ENCODE data around the gene MMP14. TPM values are rescaled to one million over a fixed set of nuclear protein-coding genes. Genes with fewer than 3 reads are reported as not detected.
A peak's percentile ranks its signal among the peaks of the same experiment; 100 is the strongest.
"Not testable (repeated sequence)": the region's sequence is repeated elsewhere in the genome, so short reads cannot be mapped to it uniquely, and the experiment has no call there.

MMP14 gene
- total RNA-seq: 22.5 TPM
- long read RNA-seq, partial matches to known transcripts: 1 of 2 reads
- long read RNA-seq, other reads (novel, unspliced or antisense): 1 of 2 reads

DNA sequence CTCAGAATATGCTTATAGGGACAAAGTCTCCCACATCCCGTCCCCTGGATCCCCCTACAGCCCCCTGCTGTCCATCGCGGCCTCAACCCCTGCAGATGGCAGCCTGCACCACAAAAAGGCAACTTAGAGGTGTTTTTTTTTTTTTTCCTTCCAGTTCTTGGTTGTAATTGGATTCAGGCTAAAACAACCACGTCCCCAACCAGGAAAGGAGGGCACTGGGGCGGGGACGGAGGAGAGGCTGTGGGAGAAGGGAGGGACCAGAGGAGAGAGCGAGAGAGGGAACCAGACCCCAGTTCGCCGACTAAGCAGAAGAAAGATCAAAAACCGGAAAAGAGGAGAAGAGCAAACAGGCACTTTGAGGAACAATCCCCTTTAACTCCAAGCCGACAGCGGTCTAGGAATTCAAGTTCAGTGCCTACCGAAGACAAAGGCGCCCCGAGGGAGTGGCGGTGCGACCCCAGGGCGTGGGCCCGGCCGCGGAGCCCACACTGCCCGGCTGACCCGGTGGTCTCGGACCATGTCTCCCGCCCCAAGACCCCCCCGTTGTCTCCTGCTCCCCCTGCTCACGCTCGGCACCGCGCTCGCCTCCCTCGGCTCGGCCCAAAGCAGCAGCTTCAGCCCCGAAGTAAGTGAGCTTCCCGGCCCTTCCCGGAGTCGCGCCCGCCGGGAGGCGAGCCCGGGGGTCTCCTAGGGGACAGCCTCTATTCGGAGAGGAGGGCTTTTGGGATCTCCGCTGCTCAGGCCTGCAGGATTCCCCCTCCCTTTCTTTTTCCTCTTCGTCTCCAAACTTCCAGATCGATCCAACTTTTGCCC, at the start of gene MMP14:
Gene MMP14 (plus strand): TSS at position 285 of the 813 bp plus-strand sequence. CDS start 233 bp downstream, at position 518.
- DNase-seq (peak; percentile 80), ATAC-seq (ENCODE audit: poor library complexity) (peak; percentile 77)
- intact Hi-C loops (cut with DNase I): no loop called here

DNA sequence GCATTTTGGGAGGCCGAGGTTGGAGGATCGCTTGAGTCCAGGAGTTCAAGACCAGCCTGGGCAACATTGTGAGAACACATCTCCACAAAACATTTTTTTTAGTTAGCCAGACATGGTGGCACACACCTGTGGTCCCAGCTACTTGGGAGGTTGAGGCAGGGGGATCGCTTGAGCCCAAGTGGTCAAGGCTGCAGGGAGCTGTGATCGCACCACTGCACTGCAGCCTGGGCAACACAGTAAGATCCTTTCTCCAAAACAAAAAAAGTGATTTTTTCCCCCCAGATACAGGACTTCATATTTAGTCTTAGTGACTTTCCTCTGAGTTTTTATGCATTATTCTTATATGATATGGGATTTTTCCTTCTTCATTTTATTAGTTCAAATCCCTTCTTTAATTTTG, 49.7 kb upstream of the MMP14 start:
- ATAC-seq (ENCODE audit: poor library complexity): no peak
- DNase-seq: no peak
- intact Hi-C loops (cut with DNase I): no loop called here

- no peak for ATAC-seq (ENCODE audit: poor library complexity)
- no peak for DNase-seq
- intact Hi-C loops (cut with DNase I): no loop called here
These were observed 45.1 kb upstream of the MMP14 start for GRCh38 chr14:22791301-22791700.

DNA sequence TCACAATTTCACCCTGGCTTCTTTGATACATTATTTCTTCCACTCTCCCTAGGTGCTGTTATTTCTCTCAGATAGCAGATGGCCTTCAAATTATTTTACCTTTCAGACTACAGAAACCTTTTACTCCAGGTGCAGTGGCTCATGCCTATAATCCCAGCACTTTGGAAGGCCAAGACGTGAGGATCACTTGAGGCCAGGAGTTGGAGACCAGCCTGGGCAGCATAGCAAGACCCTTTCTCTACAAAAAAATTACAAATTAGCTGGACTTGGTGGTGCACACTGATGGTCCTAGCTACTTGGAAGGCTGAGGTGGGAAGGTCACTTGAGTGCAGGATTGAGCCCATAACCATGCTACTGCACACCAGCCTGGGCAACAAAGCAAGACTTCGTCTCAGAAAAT, 44.2 kb upstream of the MMP14 start:
- intact Hi-C loops (cut with DNase I): no loop called here

DNA sequence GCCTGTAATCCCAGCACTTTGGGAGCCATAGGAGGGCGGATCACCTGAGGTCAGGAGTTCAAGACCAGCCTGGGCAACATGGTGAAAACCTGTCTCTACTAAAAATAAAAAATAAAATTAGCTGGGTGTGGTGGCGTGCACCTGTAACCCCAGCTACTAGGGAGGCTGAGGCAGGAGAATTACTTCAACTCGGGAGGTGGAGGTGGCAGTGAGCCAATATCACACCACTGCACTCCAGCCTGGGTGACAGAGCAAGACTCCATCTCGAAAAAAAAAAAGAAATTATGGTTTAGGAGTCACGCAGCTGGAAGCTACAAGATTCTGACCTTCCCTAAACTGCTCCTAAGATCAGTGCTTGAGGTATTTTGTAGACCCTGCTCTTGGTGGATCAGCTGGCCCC, 42.8 kb upstream of the MMP14 start:
- DNase-seq; intact Hi-C loops (cut with DNase I); ATAC-seq (ENCODE audit: poor library complexity): not testable (repeated sequence)

More for the DNA sequence above, 44.2 kb upstream of the MMP14 start:
- ATAC-seq (ENCODE audit: poor library complexity): no peak
- DNase-seq: no peak

GRCh38 chr14:22793976-22794375, 42.4 kb upstream of the MMP14 start:
- ATAC-seq (ENCODE audit: poor library complexity) (no peak), DNase-seq (no peak)
- intact Hi-C loops (cut with DNase I): no loop called here

DNA sequence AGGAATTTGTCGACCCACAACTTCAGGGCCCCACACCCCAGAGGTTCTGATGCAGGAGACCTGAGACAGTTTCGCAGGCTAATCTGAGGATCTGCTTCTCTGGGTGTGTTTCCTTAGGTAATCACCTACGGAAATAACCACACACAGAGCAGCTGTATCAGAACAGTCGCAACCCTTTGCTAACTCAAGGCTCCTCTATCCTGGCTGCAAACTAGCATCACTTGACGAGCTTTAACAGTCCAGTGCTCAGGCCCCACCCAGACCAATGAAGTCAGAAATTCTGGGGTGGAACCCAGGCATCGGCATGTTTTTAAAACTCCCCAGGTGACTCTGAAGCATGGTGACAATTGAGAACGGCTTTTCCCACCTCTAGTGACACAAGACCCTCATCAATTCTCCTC, 41.8 kb upstream of the MMP14 start:
- DNase-seq: no peak
- ATAC-seq (ENCODE audit: poor library complexity): no peak
- intact Hi-C loops (cut with DNase I): no loop called here

GRCh38 chr14:22796087-22796707, 40.2 kb upstream of the MMP14 start:
- ATAC-seq (ENCODE audit: poor library complexity) (no peak), DNase-seq (no peak)
- intact Hi-C loops (cut with DNase I): no loop called here

GRCh38 chr14:22797017-22797917, 39.1 kb upstream of the MMP14 start:
- DNase-seq (no peak), ATAC-seq (ENCODE audit: poor library complexity) (no peak)
- intact Hi-C loops (cut with DNase I): no loop called here

GRCh38 chr14:22798528-22798927, 37.9 kb upstream of the MMP14 start:
- peak; percentile 58 for ATAC-seq (ENCODE audit: poor library complexity)
- no peak for DNase-seq
- intact Hi-C loops (cut with DNase I): no loop called here

GRCh38 chr14:22800346-22800745, 36.0 kb upstream of the MMP14 start:
- intact Hi-C loops (cut with DNase I): no loop called here
- DNase-seq: no peak
- ATAC-seq (ENCODE audit: poor library complexity): no peak

- DNase-seq (no peak), ATAC-seq (ENCODE audit: poor library complexity) (no peak)
- intact Hi-C loops (cut with DNase I): no loop called here
These were observed 34.7 kb upstream of the MMP14 start for GRCh38 chr14:22801716-22802115.

- ATAC-seq (ENCODE audit: poor library complexity) (no peak), DNase-seq (no peak)
- intact Hi-C loops (cut with DNase I): no loop called here
These were observed 33.3 kb upstream of the MMP14 start for GRCh38 chr14:22802860-22803686.

GRCh38 chr14:22803687-22803974, 32.8 kb upstream of the MMP14 start:
- no peak for DNase-seq
- intact Hi-C loops (cut with DNase I): no loop called here
- no peak for ATAC-seq (ENCODE audit: poor library complexity)

DNA sequence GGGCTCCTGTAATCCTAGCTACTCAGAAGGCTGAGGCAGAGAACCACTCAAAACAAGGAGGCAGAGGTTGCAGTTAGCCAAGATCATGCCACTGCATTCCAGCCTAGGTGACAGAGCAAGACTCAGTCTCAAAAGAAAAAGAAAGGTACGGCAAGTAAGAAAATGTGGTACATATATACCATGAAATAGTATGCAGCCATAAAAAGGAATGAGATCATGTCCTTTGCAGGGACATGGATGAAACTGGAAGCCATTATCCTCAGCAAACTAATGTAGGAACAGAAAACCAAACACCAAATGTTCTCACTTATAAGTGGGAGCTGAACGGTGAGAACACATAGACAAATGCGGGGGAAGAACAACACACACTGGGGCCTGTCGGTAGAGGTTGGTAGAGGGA, 31.1 kb upstream of the MMP14 start:
- intact Hi-C loops (cut with DNase I); DNase-seq; ATAC-seq (ENCODE audit: poor library complexity): not testable (repeated sequence)

- no peak for ATAC-seq (ENCODE audit: poor library complexity)
- intact Hi-C loops (cut with DNase I): no loop called here
- DNase-seq: no peak
These were observed 28.8 kb upstream of the MMP14 start for GRCh38 chr14:22807432-22808087.

- no peak for DNase-seq
- intact Hi-C loops (cut with DNase I): no loop called here
- ATAC-seq (ENCODE audit: poor library complexity): no peak
These were observed 27.8 kb upstream of the MMP14 start for GRCh38 chr14:22808388-22809209.

All from Right ventricle myocardium superior (tissue), 1 donor.